ENCODE results near the gene TLE4.

TLE4 gene

DNA sequence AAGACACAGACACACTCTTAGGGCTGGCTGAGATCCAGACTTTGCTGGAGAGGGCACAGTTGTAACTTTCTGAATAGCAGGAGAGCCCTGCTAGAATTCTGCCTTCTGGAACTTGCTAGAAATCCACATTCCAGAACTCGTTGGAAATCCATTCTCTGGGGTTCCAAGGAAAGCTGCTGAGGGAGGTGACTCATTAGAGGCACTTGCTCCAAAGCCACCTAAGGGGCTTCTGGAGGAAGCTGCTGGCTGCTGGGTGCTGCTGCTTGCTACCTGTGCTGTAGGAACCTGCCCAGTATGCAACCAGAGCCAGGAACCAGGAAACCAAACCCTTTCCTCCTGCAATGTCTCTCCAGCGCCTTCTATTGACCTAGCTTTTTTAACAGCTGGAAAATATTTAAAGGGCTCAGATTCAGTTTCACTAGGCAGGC, 4.1 kb upstream of the TLE4 start:
- Mint-ChIP-seq H3K27ac (no peak overlapping the region), H3K9me3 (no peaks in the 10 kb centered on the region), H3K4me1 (peaks cover 36% of the 10 kb centered on the region), H3K27me3 (no peaks in the 10 kb centered on the region), H3K4me3 (no peak overlapping the region)
- DNase-seq = no peak
- ATAC-seq = no peak

DNA sequence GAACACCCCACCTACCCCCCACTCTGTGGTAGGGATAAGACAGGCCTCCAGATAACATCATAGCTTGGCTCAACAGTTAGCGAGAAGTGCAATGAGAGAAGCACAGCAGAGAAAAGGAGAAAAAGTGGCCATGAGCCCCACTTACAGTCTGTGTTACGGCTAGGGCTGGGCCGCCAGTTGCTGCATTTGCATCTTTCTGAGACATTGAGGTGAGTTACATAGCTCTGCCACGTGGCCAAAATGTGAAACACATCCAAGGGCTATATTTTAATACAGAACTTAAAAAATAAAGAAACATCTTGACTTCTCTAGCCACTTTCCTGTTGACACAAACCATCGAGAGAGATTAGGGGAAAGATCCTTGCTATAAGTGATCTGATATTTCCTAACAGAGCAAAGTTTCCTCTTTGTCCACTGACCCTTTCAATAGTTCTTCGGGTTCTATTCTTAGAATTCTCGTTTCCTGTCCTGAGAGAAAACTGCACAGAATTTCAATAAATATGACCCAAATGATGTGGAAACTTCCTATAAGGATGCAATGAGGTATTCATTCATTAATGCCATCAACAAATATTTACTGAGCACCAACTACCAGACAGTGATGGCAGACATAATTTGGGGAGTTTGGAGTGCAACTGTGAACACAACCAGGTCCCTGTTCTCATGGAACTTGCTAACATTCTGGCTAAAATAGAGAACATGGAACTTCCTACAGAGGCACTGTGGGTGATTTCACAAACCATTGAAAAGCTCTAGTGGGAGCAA, 3.2 kb upstream of the TLE4 start:
- Mint-ChIP-seq H3K27me3 (no peaks in the 10 kb centered on the region), H3K4me3 (no peak overlapping the region), H3K4me1 (peaks cover 30% of the 10 kb centered on the region), H3K27ac (no peak overlapping the region), H3K9me3 (no peaks in the 10 kb centered on the region)
- ATAC-seq (no peak), DNase-seq (no peak)

DNA sequence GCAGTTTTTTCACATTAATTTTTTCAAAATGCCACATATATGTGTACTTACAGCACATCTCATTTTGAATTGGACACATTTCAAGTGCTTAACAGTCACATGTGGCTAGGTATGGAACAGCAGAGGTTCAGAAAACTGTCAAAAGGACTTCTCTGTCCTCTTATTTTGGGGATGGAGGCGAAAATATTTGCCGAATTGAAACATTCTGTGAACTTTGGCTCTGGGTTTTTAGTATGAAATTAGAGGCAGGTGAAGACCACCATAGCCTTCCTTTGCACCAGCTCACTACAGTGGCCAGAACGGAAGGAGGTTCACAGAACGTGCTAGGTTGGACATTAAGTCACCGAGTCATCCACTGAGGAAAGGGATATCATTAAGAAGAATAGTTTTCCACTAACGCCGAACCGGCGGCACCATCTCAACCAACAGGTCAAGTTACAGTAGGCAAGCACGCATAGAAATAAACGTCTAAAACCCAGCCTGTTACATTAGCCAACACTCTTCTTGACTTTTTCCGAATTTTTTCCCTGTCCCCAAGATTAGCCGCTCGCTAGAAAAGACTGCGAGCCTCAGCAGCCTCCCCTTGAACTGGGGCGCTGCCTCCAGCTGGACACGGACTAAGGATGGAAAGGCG, 1.8 kb upstream of the TLE4 start:
- H3K27ac Mint-ChIP-seq = peak overlapping the region in 1 of 2 donors; percentile 95
- ATAC-seq (no peak), DNase-seq (no peak)
- H3K27me3 Mint-ChIP-seq = no peaks in the 10 kb centered on the region
- no peak overlapping the region for H3K4me3 Mint-ChIP-seq
- no peaks in the 10 kb centered on the region for H3K9me3 Mint-ChIP-seq
- H3K4me1 Mint-ChIP-seq = peaks cover 33% of the 10 kb centered on the region

DNA sequence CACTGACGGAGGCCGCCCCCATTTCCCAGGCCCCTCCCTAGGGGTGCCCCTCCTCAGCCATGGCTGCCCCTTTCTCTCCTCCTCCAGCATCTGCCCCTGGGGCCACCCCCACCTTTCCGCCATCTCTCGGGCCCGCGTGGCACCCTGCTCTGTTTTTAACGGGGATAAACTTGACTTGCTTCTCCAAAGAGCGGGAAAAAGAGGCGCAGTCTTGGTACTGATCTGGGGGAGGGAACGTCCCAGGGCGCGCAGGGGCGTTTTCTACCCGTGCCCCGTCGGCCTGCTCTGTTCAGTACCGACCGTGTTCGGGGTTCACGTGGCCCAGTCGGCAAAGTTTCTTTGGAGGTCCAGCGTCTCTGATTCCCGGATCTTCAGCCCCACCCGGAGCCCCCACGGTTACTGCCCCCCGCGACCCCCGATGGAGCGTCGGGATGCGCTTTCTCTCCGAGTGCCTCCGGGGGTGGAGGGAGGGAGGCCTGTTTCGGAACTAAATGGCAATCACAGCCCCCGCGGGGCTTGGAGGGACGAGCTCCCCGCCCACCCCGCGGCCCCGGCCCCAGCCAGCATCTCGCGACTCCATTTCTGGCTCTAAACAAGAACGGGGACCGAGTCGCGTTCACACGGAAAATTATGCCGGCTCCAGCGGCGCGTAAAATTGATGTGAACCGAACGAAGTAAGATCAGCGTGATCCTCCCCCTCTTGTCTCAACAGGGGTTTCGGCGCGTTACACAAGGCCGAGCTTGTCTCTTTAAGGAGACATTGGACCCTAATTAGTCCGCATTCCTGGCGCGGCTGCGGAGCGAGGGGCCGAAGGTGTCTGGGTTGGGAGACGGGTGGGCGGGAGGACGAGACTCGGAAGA, 1.1 kb upstream of the TLE4 start:
- H3K4me3 Mint-ChIP-seq = no peak overlapping the region
- ATAC-seq = peak; percentile 8

DNA sequence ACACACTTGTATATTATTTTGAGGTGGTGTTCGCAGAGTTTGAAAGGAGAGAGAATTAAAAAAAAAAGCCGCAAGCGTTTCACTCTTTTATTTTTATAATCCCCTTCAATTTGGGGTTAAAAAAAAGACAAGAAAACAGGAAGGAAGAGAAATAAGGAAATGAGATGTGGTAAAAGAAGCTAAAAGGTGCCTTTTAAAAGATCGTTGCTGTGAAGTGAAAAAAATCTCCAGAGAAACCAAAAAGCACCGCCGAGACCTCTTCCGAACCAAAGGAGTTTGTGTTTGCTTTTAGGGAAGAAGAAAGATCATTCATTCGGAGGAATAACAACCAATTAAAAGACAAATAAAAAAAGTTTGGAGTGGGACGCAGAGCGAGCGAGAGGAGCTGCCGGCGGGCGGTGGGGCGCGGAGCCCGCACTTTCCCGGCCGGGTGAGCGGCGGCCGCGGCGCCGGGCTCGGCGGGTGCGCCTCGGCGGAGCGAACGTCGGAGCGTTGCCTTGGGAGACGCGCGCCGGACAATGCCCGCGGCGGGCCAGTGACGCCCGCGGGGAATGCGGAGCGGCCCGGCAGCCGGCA, 355 bp downstream of the TLE4 start:
- no peak overlapping the region for H3K27ac Mint-ChIP-seq
- DNase-seq (no peak), ATAC-seq (no peak)
- H3K4me3 Mint-ChIP-seq = peak overlapping the region; percentile 87 to 89
- H3K9me3 Mint-ChIP-seq = no peaks in the 10 kb centered on the region
- H3K4me1 Mint-ChIP-seq = peaks cover 37% of the 10 kb centered on the region
- H3K27me3 Mint-ChIP-seq = no peaks in the 10 kb centered on the region

More for the DNA sequence above, 1.1 kb upstream of the TLE4 start:
- H3K27ac Mint-ChIP-seq = peak overlapping the region in 1 of 2 donors; percentile 95
- H3K4me1 Mint-ChIP-seq = peaks cover 30% of the 10 kb centered on the region
- H3K9me3 Mint-ChIP-seq = no peaks in the 10 kb centered on the region
- DNase-seq = peak; percentile 48 to 61
- H3K27me3 Mint-ChIP-seq = no peaks in the 10 kb centered on the region

DNA sequence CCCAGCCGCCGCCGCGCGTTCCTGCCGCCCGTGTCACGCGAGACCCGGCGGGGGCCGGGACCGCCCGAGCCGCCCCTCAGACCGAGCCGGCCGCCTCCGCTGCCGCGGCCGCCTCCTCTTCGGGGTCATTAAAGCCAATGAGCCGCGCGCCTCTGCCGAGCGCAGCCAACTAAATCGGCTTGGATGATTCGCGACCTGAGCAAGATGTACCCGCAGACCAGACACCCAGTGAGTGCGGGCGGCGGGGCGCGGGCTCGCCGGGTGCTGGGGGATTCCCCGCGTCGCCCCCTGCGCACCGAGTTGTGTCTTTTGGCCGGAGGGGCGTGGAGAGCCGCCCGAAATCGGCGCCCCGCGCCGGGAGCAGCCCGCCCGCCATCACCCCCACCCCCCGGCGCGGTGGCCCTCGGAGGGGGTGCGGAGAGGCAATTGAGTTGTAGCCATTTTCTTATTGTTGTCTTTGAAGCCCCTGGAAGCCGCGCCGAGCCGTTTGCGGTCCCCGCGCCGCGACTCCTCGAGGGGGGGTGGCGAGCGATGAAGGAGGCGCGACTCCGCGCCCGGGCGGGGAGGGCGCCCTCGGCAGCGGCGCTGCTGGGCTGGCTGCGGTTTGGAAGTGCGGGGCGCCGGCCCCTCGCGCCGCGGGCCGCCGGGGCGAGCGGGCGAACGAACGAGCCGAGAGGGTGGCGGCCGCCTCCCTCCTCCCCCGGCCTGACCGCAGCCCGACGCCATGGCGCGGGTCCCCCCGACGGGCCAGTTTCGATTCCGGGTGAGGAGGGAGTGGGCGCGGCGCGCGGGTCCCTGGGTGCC, 1.0 kb downstream of the TLE4 start:
- Mint-ChIP-seq H3K9me3 (no peaks in the 10 kb centered on the region), H3K4me3 (peak overlapping the region; percentile 87 to 89), H3K4me1 (peaks cover 44% of the 10 kb centered on the region), H3K27ac (peak overlapping the region; percentile 97), H3K27me3 (no peaks in the 10 kb centered on the region)
- DNase-seq = peak; percentile 69 to 70
- ATAC-seq = no peak

DNA sequence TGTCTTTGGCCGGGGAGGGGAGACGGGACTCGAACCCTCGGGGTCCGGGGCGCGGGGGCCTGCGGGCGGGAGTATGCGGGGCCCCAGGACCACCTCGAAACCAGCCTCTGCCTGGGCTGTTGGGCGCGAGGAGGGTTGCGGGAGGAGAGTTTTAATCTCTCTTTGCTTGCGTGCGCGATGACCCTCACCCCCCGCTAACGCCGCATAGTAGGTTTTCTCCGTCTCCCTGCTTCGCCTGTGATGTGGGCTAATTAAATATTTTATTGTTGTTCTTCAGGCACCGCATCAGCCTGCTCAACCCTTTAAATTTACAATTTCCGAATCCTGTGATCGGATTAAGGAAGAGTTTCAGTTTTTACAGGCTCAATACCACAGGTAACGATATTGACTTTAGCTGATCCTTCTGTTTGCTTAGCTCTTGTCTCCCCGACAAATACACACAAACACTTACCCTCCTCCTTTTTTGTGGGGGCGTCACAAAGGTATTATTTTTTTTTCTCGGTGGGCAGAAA, 1.7 kb downstream of the TLE4 start:
- Mint-ChIP-seq H3K4me1 (peaks cover 51% of the 10 kb centered on the region), H3K27ac (peak overlapping the region; percentile 97), H3K9me3 (no peaks in the 10 kb centered on the region), H3K27me3 (no peaks in the 10 kb centered on the region), H3K4me3 (peak overlapping the region; percentile 87 to 89)
- no peak for DNase-seq
- ATAC-seq = no peak

DNA sequence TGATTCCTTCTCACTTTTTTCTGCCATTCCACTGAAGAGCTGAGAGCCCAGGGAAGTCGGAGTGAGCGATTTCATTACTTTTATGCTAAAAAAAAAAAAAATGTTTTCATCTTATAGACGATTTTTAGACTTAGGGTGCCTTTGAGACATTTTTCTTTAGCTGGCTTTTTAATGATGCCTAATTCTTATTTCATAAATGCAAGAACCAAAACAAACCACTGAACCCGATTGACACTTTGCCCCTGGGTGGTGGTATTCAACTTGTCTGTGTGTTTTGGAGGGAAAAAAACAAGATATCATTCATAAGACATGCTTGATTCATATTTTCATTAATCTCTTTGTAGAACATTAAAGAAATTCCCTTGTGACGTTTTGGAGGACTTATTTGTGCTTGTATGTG, 2.4 kb downstream of the TLE4 start:
- peak overlapping the region; percentile 87 to 89 for H3K4me3 Mint-ChIP-seq
- DNase-seq (no peak), ATAC-seq (no peak)
- peaks cover 57% of the 10 kb centered on the region for H3K4me1 Mint-ChIP-seq
- H3K9me3 Mint-ChIP-seq = no peaks in the 10 kb centered on the region
- no peaks in the 10 kb centered on the region for H3K27me3 Mint-ChIP-seq
- peak overlapping the region; percentile 97 for H3K27ac Mint-ChIP-seq

GRCh38 chr9:79574781-79575180, 3.0 kb downstream of the TLE4 start:
- no peak for ATAC-seq
- no peak for DNase-seq
- H3K9me3 Mint-ChIP-seq = no peaks in the 10 kb centered on the region
- H3K27ac Mint-ChIP-seq = no peak overlapping the region
- peaks cover 60% of the 10 kb centered on the region for H3K4me1 Mint-ChIP-seq
- H3K27me3 Mint-ChIP-seq = no peaks in the 10 kb centered on the region
- H3K4me3 Mint-ChIP-seq = peak overlapping the region; percentile 87 to 89

DNA sequence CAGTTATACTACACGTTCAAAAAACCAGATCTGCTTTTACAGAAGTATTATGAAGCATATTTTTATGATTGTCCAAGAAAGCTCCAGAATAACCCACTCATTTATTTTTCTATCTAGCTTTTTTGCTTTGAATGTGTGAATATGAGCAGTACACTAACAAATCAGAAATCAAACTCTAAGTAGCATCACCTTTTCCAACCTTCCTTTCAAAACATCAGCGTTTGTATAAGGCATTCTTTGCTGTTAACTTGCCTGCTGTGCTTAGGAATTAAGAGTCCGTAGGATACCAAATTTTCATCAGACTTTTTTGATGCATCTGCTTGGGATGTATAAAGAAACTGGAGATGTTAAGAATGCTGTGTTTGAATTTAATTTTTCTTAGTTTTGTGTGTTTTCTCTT, 3.8 kb downstream of the TLE4 start:
- H3K27me3 Mint-ChIP-seq = no peaks in the 10 kb centered on the region
- H3K4me1 Mint-ChIP-seq = peaks cover 59% of the 10 kb centered on the region
- DNase-seq (no peak), ATAC-seq (no peak)
- peak overlapping the region; percentile 20 to 34 for H3K4me3 Mint-ChIP-seq
- no peaks in the 10 kb centered on the region for H3K9me3 Mint-ChIP-seq
- H3K27ac Mint-ChIP-seq = no peak overlapping the region

- Mint-ChIP-seq H3K4me1 (peaks cover 85% of the 10 kb centered on the region), H3K27me3 (no peaks in the 10 kb centered on the region), H3K9me3 (no peaks in the 10 kb centered on the region), H3K4me3 (peak overlapping the region; percentile 13 to 49), H3K27ac (no peak overlapping the region)
- DNase-seq (no peak), ATAC-seq (no peak)
These were observed 6.4 kb downstream of the TLE4 start for GRCh38 chr9:79577969-79578723.

DNA sequence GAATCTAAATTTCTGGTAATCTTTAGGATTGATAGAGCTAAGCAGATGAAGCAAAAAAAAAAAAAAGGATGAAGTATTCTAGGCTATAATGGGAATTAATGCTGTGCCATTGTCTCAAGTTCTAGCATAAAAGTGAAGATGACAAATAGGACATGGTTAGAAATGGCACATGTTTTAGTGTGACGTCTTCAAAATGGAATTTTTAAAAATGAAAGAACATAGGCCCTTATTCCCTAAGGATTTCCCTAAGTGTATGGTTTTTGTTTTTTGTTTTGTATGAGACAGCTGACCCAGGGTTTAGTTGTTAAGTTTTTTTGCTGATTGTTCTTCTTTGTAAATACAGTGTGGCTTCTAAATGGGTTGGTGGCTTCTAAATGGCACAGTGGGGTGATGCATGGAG, 7.1 kb downstream of the TLE4 start:
- DNase-seq (no peak), ATAC-seq (no peak)
- Mint-ChIP-seq H3K27ac (no peak overlapping the region), H3K4me3 (peak overlapping the region in 1 of 2 donors; percentile 31), H3K27me3 (no peaks in the 10 kb centered on the region), H3K9me3 (no peaks in the 10 kb centered on the region), H3K4me1 (peaks cover 92% of the 10 kb centered on the region)

DNA sequence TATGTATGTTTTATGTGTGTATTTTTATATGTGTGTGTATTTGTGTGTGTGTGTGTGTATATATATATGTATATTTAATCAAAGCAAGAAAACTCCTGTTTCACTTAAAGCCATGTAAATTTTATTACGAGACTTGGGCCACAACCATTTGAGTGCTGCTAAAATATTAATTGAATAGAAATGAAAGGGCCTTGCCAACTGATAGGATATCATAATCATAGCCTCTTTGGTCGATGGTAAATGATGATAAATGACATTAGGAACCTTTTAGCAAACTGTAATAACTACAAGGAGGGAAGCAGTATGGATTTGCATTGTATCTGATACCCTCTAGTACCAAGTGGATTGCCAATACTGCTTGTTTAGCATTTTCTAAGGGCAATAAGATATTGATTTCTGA, 7.9 kb downstream of the TLE4 start:
- Mint-ChIP-seq H3K9me3 (no peaks in the 10 kb centered on the region), H3K4me3 (no peak overlapping the region), H3K27ac (no peak overlapping the region), H3K27me3 (no peaks in the 10 kb centered on the region), H3K4me1 (peaks cover 93% of the 10 kb centered on the region)
- ATAC-seq (no peak), DNase-seq (no peak)

DNA sequence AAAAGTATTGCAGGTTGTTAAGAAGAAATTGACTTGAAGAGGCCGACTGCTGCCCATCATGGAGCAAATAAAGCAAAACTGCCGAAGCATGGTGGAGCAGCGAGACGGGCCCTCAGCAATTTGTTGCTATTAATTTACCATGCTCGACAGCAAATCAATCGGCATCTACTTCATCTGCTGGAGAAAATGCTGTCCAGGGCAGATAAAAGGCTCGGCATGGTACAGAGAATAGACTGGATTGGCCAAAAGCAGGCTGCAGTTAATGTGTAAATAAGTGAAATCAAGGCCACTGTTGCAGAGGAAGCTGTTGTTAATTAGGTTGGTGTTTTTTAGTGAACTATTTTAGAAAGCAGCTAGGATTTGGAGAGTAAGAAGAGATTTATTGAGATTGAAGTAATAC, 8.3 kb downstream of the TLE4 start:
- ATAC-seq (no peak), DNase-seq (no peak)
- Mint-ChIP-seq H3K4me3 (peak overlapping the region in 1 of 2 donors; percentile 1), H3K27ac (no peak overlapping the region), H3K9me3 (no peaks in the 10 kb centered on the region), H3K27me3 (no peaks in the 10 kb centered on the region), H3K4me1 (peaks cover 92% of the 10 kb centered on the region)

Measured in stimulated activated naive CD8-positive, alpha-beta T cell treated with anti-CD3 and anti-CD28 coated beads, Interleukin-15, amount 100 ng/mL, for 72 hours (primary cell).